ENCODE results near the gene AGXT. TPM values are rescaled to one million over a fixed set of nuclear protein-coding genes. Genes with fewer than 3 reads are reported as not detected.

The AGXT gene
- total and polyA plus RNA-seq, 2 of the 8 experiments (the other 6 are each of a cell fraction or from before 2014, with no cell fraction given) = 0.03 TPM; not detected in 1

GRCh38 chr2:240857039-240858008, 11.3 kb upstream of the AGXT start:
- DNase-seq (ENCODE audit: low read depth in 1 of 2, low spot score in 2 of 2) = no peak
- Histone ChIP-seq H3K23me2 (ENCODE audit: low read depth, low read length) (no peaks in the 10 kb centered on the region), H3K4me2 (ENCODE audit: insufficient read depth in 1 of 2, low read depth in 2 of 2, low read length in 2 of 2) (no peak overlapping the region), H3K79me1 (ENCODE audit: low read depth, low read length) (no peaks in the 10 kb centered on the region), H2BK5ac (ENCODE audit: low read depth, low read length) (no peak overlapping the region), H3K4me3 (ENCODE audit: extremely low read depth in 1 of 4, insufficient read depth in 2 of 4, low read depth in 3 of 4, low read length in 4 of 4) (no peak overlapping the region), H3K23ac (ENCODE audit: insufficient read length) (no peak overlapping the region), H4K91ac (replicated peaks; ENCODE audit: insufficient read length, low read length) (no peak overlapping the region), H4K5ac (ENCODE audit: insufficient read length, low read depth, low read length) (no peak overlapping the region), H3K79me2 (ENCODE audit: control insufficient read depth in 1 of 2, insufficient read depth in 2 of 2, low read length in 2 of 2) (no peaks in the 10 kb centered on the region), H2BK120ac (replicated peaks; ENCODE audit: low read depth, low read length) (no peak overlapping the region), H2AFZ (ENCODE audit: low read length) (no peak overlapping the region; the same call in 1 of the 2 replicates), H3K27ac (ENCODE audit: low read depth, low read length) (no peak overlapping the region), H3K27me3 (replicated peaks in 1 of 4; ENCODE audit: control insufficient read depth in 3 of 4, extremely low read depth in 1 of 4, insufficient read depth in 3 of 4, low read length in 3 of 4) (no peaks in the 10 kb centered on the region), H2BK12ac (ENCODE audit: low read depth, low read length) (peak overlapping the region; percentile 9; the same call in 1 of the 2 replicates), H4K8ac (ENCODE audit: extremely low read depth, insufficient read depth, low read length) (peak overlapping the region; percentile 15), H2BK20ac (ENCODE audit: low read length) (no peak overlapping the region), H3K9ac (replicated peaks in 1 of 4; ENCODE audit: extremely low read depth in 1 of 4, low read depth in 3 of 4, low read length in 3 of 4) (no peak overlapping the region), H2AK5ac (ENCODE audit: low read depth, low read length) (no peak overlapping the region), H3K56ac (replicated peaks; ENCODE audit: insufficient read length, low read depth, low read length) (no peak overlapping the region), H3K4me1 (replicated peaks in 1 of 4; ENCODE audit: control insufficient read depth in 3 of 4, insufficient read depth in 4 of 4, low read length in 3 of 4) (no peaks in the 10 kb centered on the region), H3K36me3 (ENCODE audit: control insufficient read depth in 2 of 4, insufficient read depth in 4 of 4, low read length in 3 of 4) (no peaks in the 10 kb centered on the region), H3K14ac (ENCODE audit: insufficient read length) (no peak overlapping the region), H3K18ac (ENCODE audit: extremely low read depth, low read length) (no peak overlapping the region; the same call in 1 of the 2 replicates), H3K9me3 (ENCODE audit: insufficient read depth in 2 of 2, low read depth in 1 of 2, low read length in 1 of 2) (peaks cover 0 to 7% of the 10 kb centered on the region in 2 experiments; a peak in 1 of 4 replicates), H2BK15ac (ENCODE audit: low read length) (no peak overlapping the region), H4K20me1 (replicated peaks in 1 of 2; ENCODE audit: control insufficient read depth in 1 of 2, insufficient read depth in 2 of 2, low read length in 2 of 2) (no peaks in the 10 kb centered on the region), H3K4ac (replicated peaks; ENCODE audit: insufficient read length, low read depth, low read length) (no peak overlapping the region)
- FAIRE-seq = no peak
- ChIA-PET POLR2A (ENCODE audit: partially characterized antibody) (interaction anchor here (0.9 kb wide), 1 partner anchor 79 kb away, joined by 3 read pairs; no protein-coding TSS in a partner anchor), CTCF (ENCODE audit: partially characterized antibody) (interaction anchor here (0.6 to 2.6 kb wide), 19 partner anchors 10 to 318 kb away, joined by 3 to 15 read pairs (median 4); partner anchors contain the start of genes AGXT and MAB21L4)
- WGBS, 2 experiments (ENCODE audit: extremely low coverage in 1 of 2, insufficient coverage in 1 of 2, insufficient read length in 1 of 2, insufficient replicate concordance in 2 of 2, low coverage in 1 of 2, low lambda C conversion rate in 2 of 2, missing lambda C conversion rate in 1 of 2) = 89% methylated on average over 21 of the region's 21 CpGs; no CpG with 5 or more reads in 1 of the 2 experiments
- no peak for TF ChIP-seq SIX5 (IDR thresholded peaks at IDR 0.05; ENCODE audit: low read depth, low read length)
- TF ChIP-seq POU5F1 (IDR thresholded peaks at IDR 0.05; ENCODE audit: low read depth, low read length) = no peak
- no peak for TF ChIP-seq MAFK (IDR thresholded peaks at IDR 0.05; ENCODE audit: low read depth, low read length)
- no peak for TF ChIP-seq POLR2AphosphoS5 (IDR thresholded peaks at IDR 0.05; ENCODE audit: low read depth, low read length)
- TF ChIP-seq JUND (IDR thresholded peaks at IDR 0.05; ENCODE audit: low read length) = no peak
- TF ChIP-seq CBX5 (IDR thresholded peaks at IDR 0.05; ENCODE audit: low read depth, low read length) = no peak
- TF ChIP-seq, protein P1, sequence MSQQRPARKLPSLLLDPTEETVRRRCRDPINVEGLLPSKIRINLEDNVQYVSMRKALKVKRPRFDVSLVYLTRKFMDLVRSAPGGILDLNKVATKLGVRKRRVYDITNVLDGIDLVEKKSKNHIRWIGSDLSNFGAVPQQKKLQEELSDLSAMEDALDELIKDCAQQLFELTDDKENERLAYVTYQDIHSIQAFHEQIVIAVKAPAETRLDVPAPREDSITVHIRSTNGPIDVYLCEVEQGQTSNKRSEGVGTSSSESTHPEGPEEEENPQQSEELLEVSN (IDR thresholded peaks at IDR 0.05) = no peak
- TF ChIP-seq ASH2L (IDR thresholded peaks at IDR 0.05; ENCODE audit: low read length) = no peak
- TF ChIP-seq, protein P2, sequence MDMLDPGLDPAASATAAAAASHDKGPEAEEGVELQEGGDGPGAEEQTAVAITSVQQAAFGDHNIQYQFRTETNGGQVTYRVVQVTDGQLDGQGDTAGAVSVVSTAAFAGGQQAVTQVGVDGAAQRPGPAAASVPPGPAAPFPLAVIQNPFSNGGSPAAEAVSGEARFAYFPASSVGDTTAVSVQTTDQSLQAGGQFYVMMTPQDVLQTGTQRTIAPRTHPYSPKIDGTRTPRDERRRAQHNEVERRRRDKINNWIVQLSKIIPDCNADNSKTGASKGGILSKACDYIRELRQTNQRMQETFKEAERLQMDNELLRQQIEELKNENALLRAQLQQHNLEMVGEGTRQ (IDR thresholded peaks at IDR 0.05; ENCODE audit: low read length) = no peak
- no peak for TF ChIP-seq SP4 (IDR thresholded peaks at IDR 0.05; ENCODE audit: low read length)

All from H1 (cell line).